Liver (tissue), 9 donors: ENCODE results near the gene TFDP1. TPM values are rescaled to one million over a fixed set of nuclear protein-coding genes. Genes with fewer than 3 reads are reported as not detected.

Experiments used
- DNase-seq: peaks from one replicate; pipeline ENCODE4 v3.0.0-alpha.2; 2017; ENCODE audit warnings: low spot score
- H3K27ac ChIP-seq, 2 donors: one replicate each; pipeline ENCODE4 v1.7.0; 2013; ENCODE audit warnings: inconsistent platforms in 2 of 2, low read length in 2 of 2, control low read depth in 1 of 2, low read depth in 1 of 2, mild to moderate bottlenecking in 1 of 2
- H3K27me3 ChIP-seq, 4 donors: one replicate each; pipeline versions ENCODE4 v1.6.1 to v1.7.0; 2013; ENCODE audit warnings: low read length in 3 of 4, inconsistent platforms in 1 of 4, mild to moderate bottlenecking in 1 of 4, moderate library complexity in 1 of 4; ENCODE audit not compliant: control insufficient read depth in 4 of 4, insufficient read depth in 4 of 4
- H3K36me3 ChIP-seq, 4 donors: one replicate each; pipeline versions ENCODE4 v1.6.1 to v1.7.0; 2013; ENCODE audit warnings: low read length in 3 of 4, mild to moderate bottlenecking in 3 of 4, low read depth in 1 of 4, moderate library complexity in 1 of 4; ENCODE audit not compliant: control insufficient read depth in 4 of 4, insufficient read depth in 3 of 4
- H3K4me1 ChIP-seq, 4 donors: one replicate each; pipeline versions ENCODE4 v1.6.1 to v1.7.0; 2013; ENCODE audit warnings: low read length in 3 of 4, mild to moderate bottlenecking in 3 of 4, moderate library complexity in 1 of 4; ENCODE audit not compliant: control insufficient read depth in 4 of 4, insufficient read depth in 4 of 4
- H3K4me3 ChIP-seq, 3 donors: one replicate each; pipeline versions ENCODE4 v1.6.1 to v1.7.0; 2013; ENCODE audit warnings: low read length in 3 of 3, control low read depth in 1 of 3, low read depth in 1 of 3, mild to moderate bottlenecking in 1 of 3
- H3K9ac ChIP-seq, 2 donors: one replicate each; pipeline ENCODE4 v1.7.0; 2013; ENCODE audit warnings: low read length in 2 of 2, mild to moderate bottlenecking in 2 of 2, moderate library complexity in 2 of 2, control low read depth in 1 of 2, low read depth in 1 of 2
- H3K9me3 ChIP-seq, 4 donors: one replicate each; pipeline versions ENCODE4 v1.6.1 to v1.7.0; 2013; ENCODE audit warnings: low read length in 3 of 4; ENCODE audit not compliant: control insufficient read depth in 4 of 4
- EGR1 ChIP-seq, 2 donors: IDR thresholded peaks; 2 replicates each; pipeline ENCODE4 v1.6.1; 2016 to 2018; ENCODE audit warnings: antibody characterized with exemption in 2 of 2, low read depth in 2 of 2
- FOXA1 ChIP-seq: IDR thresholded peaks from 2 replicates; pipeline ENCODE4 v1.6.1; 2016; ENCODE audit warnings: antibody characterized with exemption
- FOXA2 ChIP-seq: IDR thresholded peaks from 2 replicates; pipeline ENCODE4 v1.6.1; 2016; ENCODE audit warnings: antibody characterized with exemption
- HNF4A ChIP-seq, 2 donors: conservative IDR thresholded peaks; 2 replicates each; pipeline ENCODE4 v1.6.1; 2016; ENCODE audit warnings: antibody characterized with exemption in 2 of 2, mild to moderate bottlenecking in 2 of 2
- HNF4G ChIP-seq: IDR thresholded peaks from 2 replicates; pipeline ENCODE4 v1.6.1; 2016; ENCODE audit warnings: antibody characterized with exemption
- JUND ChIP-seq, 2 donors: IDR thresholded peaks; 2 replicates each; pipeline ENCODE4 v1.6.1; 2016; ENCODE audit warnings: antibody characterized with exemption in 2 of 2
- RAD21 ChIP-seq, 2 donors: IDR thresholded peaks; 2 replicates each; pipeline ENCODE4 v1.6.1; 2016; ENCODE audit warnings: antibody characterized with exemption in 2 of 2, mild to moderate bottlenecking in 2 of 2
- TAF1 ChIP-seq: conservative IDR thresholded peaks from 2 replicates; pipeline ENCODE4 v1.6.1; 2016; ENCODE audit warnings: antibody characterized with exemption, mild to moderate bottlenecking
- YY1 ChIP-seq: IDR thresholded peaks from 2 replicates; pipeline ENCODE4 v1.6.1; 2016; ENCODE audit warnings: antibody characterized with exemption, mild to moderate bottlenecking
- WGBS: extraction: QIAGEN DNeasy Blood & Tissue Kit; methylation state at CpG from one replicate; pipeline ENCODE4 v1.1.7; 2013; 5-methylcytosine and 5-hydroxymethylcytosine counted together
- polyA plus RNA-seq, 2 donors: library from polyadenylated mRNA; stranded (reverse) in 1 of 2; unstranded in 1 of 2; fragments of 200-250 nt in 1 of 2; fragments of >200 nt in 1 of 2; fragmentation: Nextera tagmentation in 1 of 2; extraction: Ambion mirVana in 1 of 2; gene quantifications; one replicate each; pipeline versions ENCODE4 v1.2.1 to v1.2.3, GENCODE V29; 2013 to 2015
- total RNA-seq, 2 donors: library from RNA; depleted of rRNA; stranded (reverse); fragments of >200 nt; gene quantifications; one replicate each; pipeline ENCODE4 v1.2.3, GENCODE V29; 2014
- TF ChIP-seq, protein P1 (sequence below): IDR thresholded peaks from 2 replicates; pipeline ENCODE4 v1.6.1; 2016; ENCODE audit warnings: antibody characterized with exemption
- TF ChIP-seq, protein P2 (sequence below): IDR thresholded peaks from 2 replicates; pipeline ENCODE4 v1.6.1; 2016; ENCODE audit warnings: antibody characterized with exemption
- donor health status: healthy.
- donor health status: healthy.
- donor health status: healthy.
- donor health status: healthy.
- donor health status: healthy.

The TFDP1 gene
- total and polyA plus RNA-seq, 4 donors = 9.9 to 140 (median 17.8) TPM

DNA sequence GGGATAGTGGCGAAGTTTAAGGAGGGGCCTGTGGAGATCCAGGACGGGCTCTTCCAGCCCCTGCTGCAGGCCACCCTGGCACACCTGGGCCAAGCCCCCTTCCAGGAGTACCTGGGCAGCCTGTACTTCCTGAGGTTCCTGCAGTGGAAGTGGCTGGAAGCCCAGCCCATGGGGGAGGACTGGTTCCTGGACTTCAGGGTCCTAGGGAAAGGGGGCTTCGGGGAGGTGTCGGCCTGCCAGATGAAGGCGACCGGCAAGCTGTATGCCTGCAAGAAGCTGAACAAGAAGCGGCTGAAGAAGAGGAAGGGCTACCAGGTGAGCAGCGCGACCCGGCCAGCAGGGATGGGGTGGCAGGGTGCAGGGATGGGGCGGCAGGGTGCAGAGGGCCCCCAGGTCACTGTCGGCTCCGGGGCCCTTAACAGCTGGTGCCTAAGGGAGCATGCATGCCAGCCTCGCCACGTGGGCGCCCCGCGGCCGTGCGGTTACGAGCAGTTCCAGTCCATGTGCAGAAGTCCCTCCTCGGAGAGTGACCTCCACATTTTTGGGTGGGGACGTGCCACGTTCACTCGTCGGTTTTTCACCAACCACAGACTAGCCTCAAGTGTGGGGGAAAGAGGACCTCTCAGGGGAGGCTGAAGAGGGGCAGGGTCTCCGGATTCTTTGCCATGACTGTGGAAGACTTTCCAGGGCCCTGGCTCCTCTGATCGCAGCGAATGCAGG is 83.4 kb downstream of the TFDP1 start (continued):
- TF ChIP-seq, protein P1, sequence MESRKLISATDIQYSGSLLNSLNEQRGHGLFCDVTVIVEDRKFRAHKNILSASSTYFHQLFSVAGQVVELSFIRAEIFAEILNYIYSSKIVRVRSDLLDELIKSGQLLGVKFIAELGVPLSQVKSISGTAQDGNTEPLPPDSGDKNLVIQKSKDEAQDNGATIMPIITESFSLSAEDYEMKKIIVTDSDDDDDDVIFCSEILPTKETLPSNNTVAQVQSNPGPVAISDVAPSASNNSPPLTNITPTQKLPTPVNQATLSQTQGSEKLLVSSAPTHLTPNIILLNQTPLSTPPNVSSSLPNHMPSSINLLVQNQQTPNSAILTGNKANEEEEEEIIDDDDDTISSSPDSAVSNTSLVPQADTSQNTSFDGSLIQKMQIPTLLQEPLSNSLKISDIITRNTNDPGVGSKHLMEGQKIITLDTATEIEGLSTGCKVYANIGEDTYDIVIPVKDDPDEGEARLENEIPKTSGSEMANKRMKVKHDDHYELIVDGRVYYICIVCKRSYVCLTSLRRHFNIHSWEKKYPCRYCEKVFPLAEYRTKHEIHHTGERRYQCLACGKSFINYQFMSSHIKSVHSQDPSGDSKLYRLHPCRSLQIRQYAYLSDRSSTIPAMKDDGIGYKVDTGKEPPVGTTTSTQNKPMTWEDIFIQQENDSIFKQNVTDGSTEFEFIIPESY = no peak
- TF ChIP-seq EGR1 (IDR thresholded peaks at IDR 0.05; ENCODE audit: low read depth in 2 of 2) = no peak
- TF ChIP-seq HNF4G = no peak
- no peak for TF ChIP-seq JUND (IDR thresholded peaks at IDR 0.05)
- TF ChIP-seq FOXA2 = no peak
- TF ChIP-seq FOXA1 = no peak
- no peak for TF ChIP-seq YY1
- no peak for TF ChIP-seq RAD21 (IDR thresholded peaks at IDR 0.05)

DNA sequence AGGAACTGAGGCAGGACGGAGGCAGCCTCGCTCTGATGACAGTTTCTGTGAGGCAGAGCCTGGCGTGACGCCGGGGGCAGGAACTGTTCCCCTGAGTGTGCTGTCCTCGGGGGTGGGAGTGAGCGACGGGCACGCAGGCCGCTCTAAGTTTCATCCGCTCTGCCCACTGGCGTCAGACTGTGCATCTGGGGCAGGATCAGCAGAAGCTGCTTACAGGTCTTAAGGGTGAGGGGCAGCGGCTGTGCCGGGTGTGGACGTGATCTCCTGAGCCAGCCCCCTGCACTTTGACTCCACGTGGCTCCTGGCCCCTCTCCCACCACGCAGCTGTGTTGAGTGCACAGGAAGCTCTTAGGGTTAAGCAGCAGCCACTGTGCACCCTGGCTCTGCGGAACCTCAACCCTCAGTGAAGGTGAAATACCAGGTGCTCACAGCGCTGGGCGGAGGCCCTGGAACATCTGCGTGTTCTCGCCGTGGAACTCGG is 84.0 kb downstream of the TFDP1 start:
- WGBS = 75% methylated on average over 24 of the region's 24 CpGs
- no peak for DNase-seq
- Histone ChIP-seq H3K9ac (no peak overlapping the region), H3K9me3 (peaks cover 0 to 7% (median 1%) of the 10 kb centered on the region in 4 donors), H3K27me3 (peaks cover 0 to 7% (median under 1%) of the 10 kb centered on the region in 4 donors), H3K27ac (no peak overlapping the region), H3K4me3 (no peak overlapping the region), H3K36me3 (no peaks in the 10 kb centered on the region), H3K4me1 (peaks cover 0 to 4% (median 0%) of the 10 kb centered on the region in 4 donors)
- no peak for TF ChIP-seq RAD21 (IDR thresholded peaks at IDR 0.05)
- TF ChIP-seq, protein P1 = no peak
- TF ChIP-seq TAF1 = no peak
- no peak for TF ChIP-seq HNF4G
- no peak for TF ChIP-seq YY1

DNA sequence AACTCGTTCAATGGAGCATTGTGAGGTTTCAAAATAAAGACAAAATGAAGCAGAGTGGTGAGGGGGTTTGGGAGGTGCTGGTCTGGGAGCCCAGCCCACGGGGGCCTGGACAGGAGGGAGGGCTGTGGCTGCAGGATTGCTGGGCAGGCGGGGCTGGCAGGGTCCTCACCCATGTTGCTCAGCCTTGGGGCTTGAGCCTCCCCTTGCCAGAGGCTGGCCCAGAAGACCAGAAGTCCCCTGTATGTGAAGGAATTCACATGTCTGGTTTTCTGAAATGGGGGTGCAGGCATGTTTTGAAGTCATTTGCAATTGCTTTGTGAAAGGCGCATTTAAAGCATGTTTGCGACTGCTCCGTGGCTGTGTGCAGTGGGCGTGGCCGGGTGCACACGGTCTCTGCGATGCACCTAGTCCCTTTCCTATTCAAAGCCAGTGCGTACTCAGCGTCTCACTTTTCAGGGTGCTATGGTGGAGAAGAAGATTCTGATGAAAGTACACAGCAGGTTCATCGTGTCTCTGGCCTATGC is 84.7 kb downstream of the TFDP1 start:
- Histone ChIP-seq H3K36me3 (no peaks in the 10 kb centered on the region), H3K27ac (no peak overlapping the region), H3K9me3 (peaks cover 0 to 7% (median 1%) of the 10 kb centered on the region in 4 donors), H3K9ac (no peak overlapping the region), H3K4me1 (peaks cover 0 to 4% (median 0%) of the 10 kb centered on the region in 4 donors), H3K4me3 (no peak overlapping the region), H3K27me3 (peaks cover 0 to 7% (median under 1%) of the 10 kb centered on the region in 4 donors)
- TF ChIP-seq HNF4A (conservative IDR thresholded peaks at IDR 0.05) = no peak
- TF ChIP-seq, protein P2, sequence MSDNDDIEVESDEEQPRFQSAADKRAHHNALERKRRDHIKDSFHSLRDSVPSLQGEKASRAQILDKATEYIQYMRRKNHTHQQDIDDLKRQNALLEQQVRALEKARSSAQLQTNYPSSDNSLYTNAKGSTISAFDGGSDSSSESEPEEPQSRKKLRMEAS = no peak
- no peak for DNase-seq
- WGBS = 77% methylated on average over 13 of the region's 13 CpGs
